Transverse colon (tissue), 3 donors: ENCODE data around the gene TUFT1.
A peak's percentile ranks its signal among the peaks of the same experiment; 100 is the strongest.

ENCODE experiments used
- POLR2A ChIP-seq: fragments of 450-650 bp; IDR thresholded peaks from one replicate; pipeline ENCODE4 v1.6.1; 2016; ENCODE audit warnings: antibody characterized with exemption, mild to moderate bottlenecking, moderate library complexity
- TF ChIP-seq, protein P1 (sequence below), 5 experiments: fragments of 200-600 bp in 3 of 5; fragments of 450-650 bp in 2 of 5; sonication (generic) in 3 of 5; IDR thresholded peaks; 1 replicate in 2 of 5; 2 replicates in 3 of 5; pipeline ENCODE4 v1.5.1; 2016 to 2017; ENCODE audit warnings: antibody characterized with exemption in 5 of 5, inconsistent platforms in 3 of 5, mild to moderate bottlenecking in 2 of 5, moderate library complexity in 1 of 5

DNA sequence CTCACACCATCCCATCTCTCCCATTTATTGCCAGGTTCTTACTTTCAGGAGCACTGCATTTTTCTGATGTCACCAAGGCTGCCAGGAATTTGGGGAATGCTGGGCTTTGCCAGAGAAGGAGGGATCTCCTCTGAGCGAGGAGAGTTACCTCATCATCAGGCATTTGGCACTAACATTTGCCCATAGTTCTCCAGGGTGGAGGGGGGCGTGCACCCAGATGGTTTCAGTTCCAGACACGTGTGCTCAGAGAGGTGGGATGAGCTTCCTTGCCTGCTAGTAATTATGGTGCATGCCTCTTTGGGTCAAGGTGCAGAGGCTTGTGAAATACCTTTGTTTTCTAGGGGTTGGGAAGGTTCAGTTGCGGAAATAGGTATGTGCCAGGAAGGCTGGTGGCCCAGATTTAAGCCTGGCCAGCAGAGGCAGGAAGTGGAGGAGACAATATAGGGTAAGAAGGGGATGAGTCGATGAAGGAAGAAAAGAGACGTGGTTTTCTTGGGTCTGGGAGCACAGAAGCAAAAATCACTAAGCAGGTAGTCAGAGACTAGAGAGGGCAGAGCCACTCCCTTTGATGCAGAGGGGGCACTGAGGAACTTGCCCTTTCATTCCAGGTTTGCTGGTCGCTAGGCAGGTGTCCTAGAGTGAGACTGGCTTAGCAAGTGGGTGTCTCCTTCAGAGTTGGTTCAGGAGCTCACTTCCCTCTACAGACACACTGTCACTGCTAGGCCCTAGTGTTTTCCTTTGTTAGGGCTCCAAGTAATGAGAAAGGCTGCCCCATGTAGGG, 7.2 kb downstream of the TUFT1 start:
- TF ChIP-seq, protein P1, sequence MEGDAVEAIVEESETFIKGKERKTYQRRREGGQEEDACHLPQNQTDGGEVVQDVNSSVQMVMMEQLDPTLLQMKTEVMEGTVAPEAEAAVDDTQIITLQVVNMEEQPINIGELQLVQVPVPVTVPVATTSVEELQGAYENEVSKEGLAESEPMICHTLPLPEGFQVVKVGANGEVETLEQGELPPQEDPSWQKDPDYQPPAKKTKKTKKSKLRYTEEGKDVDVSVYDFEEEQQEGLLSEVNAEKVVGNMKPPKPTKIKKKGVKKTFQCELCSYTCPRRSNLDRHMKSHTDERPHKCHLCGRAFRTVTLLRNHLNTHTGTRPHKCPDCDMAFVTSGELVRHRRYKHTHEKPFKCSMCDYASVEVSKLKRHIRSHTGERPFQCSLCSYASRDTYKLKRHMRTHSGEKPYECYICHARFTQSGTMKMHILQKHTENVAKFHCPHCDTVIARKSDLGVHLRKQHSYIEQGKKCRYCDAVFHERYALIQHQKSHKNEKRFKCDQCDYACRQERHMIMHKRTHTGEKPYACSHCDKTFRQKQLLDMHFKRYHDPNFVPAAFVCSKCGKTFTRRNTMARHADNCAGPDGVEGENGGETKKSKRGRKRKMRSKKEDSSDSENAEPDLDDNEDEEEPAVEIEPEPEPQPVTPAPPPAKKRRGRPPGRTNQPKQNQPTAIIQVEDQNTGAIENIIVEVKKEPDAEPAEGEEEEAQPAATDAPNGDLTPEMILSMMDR (IDR thresholded peaks at IDR 0.05), result no peak
- TF ChIP-seq POLR2A, result peak; percentile 25
